Skin epidermis (tissue), 12 donors: Measurements from ENCODE around the gene INPP5E.

Source experiments
- H3K27ac ChIP-seq, 21 experiments: fragments of 200-600 bp; sonication (generic) in 11 of 21; one replicate each; pipeline ENCODE4 v1.5.0; 2020; ENCODE audit warnings: mild to moderate bottlenecking in 3 of 21, inconsistent platforms in 2 of 21, moderate library complexity in 2 of 21
- H3K4me3 ChIP-seq, 7 experiments: fragments of 200-600 bp; sonication (generic) in 2 of 7; one replicate each; pipeline ENCODE4 v1.5.0; 2020; ENCODE audit warnings: inconsistent platforms in 2 of 7, mild to moderate bottlenecking in 2 of 7, moderate library complexity in 1 of 7

INPP5E gene

GRCh38 chr9:136454026-136454796 lies 14.6 kb upstream of the INPP5E start:
- H3K4me3 ChIP-seq: no peak overlapping the region
- H3K27ac ChIP-seq: no peak overlapping the region

- Histone ChIP-seq H3K4me3 (no peak overlapping the region), H3K27ac (no peak overlapping the region)
Measured at GRCh38 chr9:136453326-136453725, 13.7 kb upstream of the INPP5E start.

- no peak overlapping the region for H3K4me3 ChIP-seq
- no peak overlapping the region for H3K27ac ChIP-seq
Measured at GRCh38 chr9:136451221-136451877, 11.7 kb upstream of the INPP5E start.

- Histone ChIP-seq H3K27ac (no peak overlapping the region), H3K4me3 (no peak overlapping the region)
Measured at GRCh38 chr9:136448655-136449054, 9.0 kb upstream of the INPP5E start.

GRCh38 chr9:136447173-136447778 lies 7.6 kb upstream of the INPP5E start:
- Histone ChIP-seq H3K27ac (no peak overlapping the region), H3K4me3 (no peak overlapping the region)

GRCh38 chr9:136445799-136446198 lies 6.2 kb upstream of the INPP5E start:
- H3K4me3 ChIP-seq: no peak overlapping the region
- H3K27ac ChIP-seq: no peak overlapping the region

GRCh38 chr9:136444102-136444501 lies 4.5 kb upstream of the INPP5E start:
- Histone ChIP-seq H3K4me3 (no peak overlapping the region), H3K27ac (no peak overlapping the region)

- no peak overlapping the region for H3K27ac ChIP-seq
Measured at GRCh38 chr9:136443687-136444086, 4.0 kb upstream of the INPP5E start.

GRCh38 chr9:136443087-136443486 lies 3.4 kb upstream of the INPP5E start:
- H3K27ac ChIP-seq: no peak overlapping the region
- no peak overlapping the region for H3K4me3 ChIP-seq

More at GRCh38 chr9:136443687-136444086, 4.0 kb upstream of the INPP5E start:
- no peak overlapping the region for H3K4me3 ChIP-seq

- H3K27ac ChIP-seq: no peak overlapping the region
Measured at GRCh38 chr9:136442265-136442664, 2.6 kb upstream of the INPP5E start.

GRCh38 chr9:136441681-136442245 lies 2.1 kb upstream of the INPP5E start:
- Histone ChIP-seq H3K27ac (no peak overlapping the region), H3K4me3 (no peak overlapping the region)

More at GRCh38 chr9:136442265-136442664, 2.6 kb upstream of the INPP5E start:
- no peak overlapping the region for H3K4me3 ChIP-seq

- H3K27ac ChIP-seq: no peak overlapping the region
- no peak overlapping the region for H3K4me3 ChIP-seq
Measured at GRCh38 chr9:136441191-136441680, 1.6 kb upstream of the INPP5E start.

GRCh38 chr9:136438548-136439480 lies 831 bp downstream of the INPP5E start:
- Histone ChIP-seq H3K4me3 (peak overlapping the region; percentile 72 to 99 (median 97)), H3K27ac (peak overlapping the region; percentile 70 to 96 (median 89))

- H3K27ac ChIP-seq: peak overlapping the region in 14 of 21 experiments; percentile 76 to 96 (median 90)
- peak overlapping the region; percentile 72 to 99 (median 97) for H3K4me3 ChIP-seq
Measured at GRCh38 chr9:136437839-136438547, 1.7 kb downstream of the INPP5E start.

- Histone ChIP-seq H3K4me3 (peak overlapping the region in 2 of 7 experiments; percentile 72 to 97), H3K27ac (peak overlapping the region in 6 of 21 experiments; percentile 11 to 96 (median 70))
Measured at GRCh38 chr9:136437430-136437829, 2.2 kb downstream of the INPP5E start.

GRCh38 chr9:136436055-136436634 lies 3.5 kb downstream of the INPP5E start:
- no peak overlapping the region for H3K4me3 ChIP-seq
- no peak overlapping the region for H3K27ac ChIP-seq

- H3K27ac ChIP-seq: no peak overlapping the region
- H3K4me3 ChIP-seq: no peak overlapping the region
Measured at GRCh38 chr9:136434580-136435169, 5.0 kb downstream of the INPP5E start.
